Left lung (tissue), 10 donors: ENCODE measurements around the gene ENTPD6. TPM values are rescaled to one million over a fixed set of nuclear protein-coding genes. Genes with fewer than 3 reads are reported as not detected.

Experiments used
- ATAC-seq: fragments of 200-7000 bp; cut with Tn5 transposase; one replicate; pipeline ENCODE4 v1.9.1; 2020; ENCODE audit warnings: moderate library complexity
- DNase-seq, 4 donors: peaks; one replicate each; pipeline ENCODE4 v3.0.0-alpha.2; 2013 to 2020
- H3K27ac ChIP-seq, 2 donors: fragments of 200-600 bp; sonication (generic) in 1 of 2; one replicate each; pipeline versions ENCODE4 v1.5.0 to v1.8.0; 2020 to 2021
- H3K27me3 ChIP-seq, 2 donors: fragments of 200-600 bp; sonication (generic) in 1 of 2; one replicate each; pipeline versions ENCODE4 v1.5.0 to v1.8.0; 2020 to 2021
- H3K36me3 ChIP-seq, 2 donors: fragments of 200-600 bp; sonication (generic) in 1 of 2; one replicate each; pipeline versions ENCODE4 v1.5.0 to v1.8.0; 2020 to 2021
- H3K4me1 ChIP-seq, 2 donors: fragments of 200-600 bp; one replicate each; pipeline ENCODE4 v1.8.0; 2021
- H3K4me3 ChIP-seq, 2 donors: fragments of 200-600 bp; sonication (generic) in 1 of 2; one replicate each; pipeline versions ENCODE4 v1.5.0 to v1.8.0; 2020 to 2021; ENCODE audit warnings: mild to moderate bottlenecking in 1 of 2
- H3K9me3 ChIP-seq, 2 donors: fragments of 200-600 bp; sonication (generic) in 1 of 2; one replicate each; pipeline versions ENCODE4 v1.5.0 to v1.8.0; 2020 to 2021
- intact Hi-C, 2 donors: fragments of 100-400 bp; cut with DNase I; formaldehyde crosslinking; loops; one replicate each; pipeline versions ENCODE4 v1.11.2 to v1.14.2; 2022
- polyA plus RNA-seq, 6 donors: library from polyadenylated mRNA; unstranded; fragments of 120-200 nt; gene quantifications; one replicate each; pipeline ENCODE4 v1.2.1, GENCODE V29; 2013; ENCODE audit not compliant: insufficient read length in 6 of 6
- total RNA-seq, 2 donors: library from RNA; stranded (reverse); fragmentation: NEBNext Ultra II Directional; extraction: Animal tissue kit (Norgen Biotek cat#: 25700); gene quantifications; one replicate each; pipeline ENCODE4 v1.2.1, GENCODE V29; 2021
- TF ChIP-seq, protein P1 (sequence below), 2 donors: fragments of 200-600 bp; sonication (generic) in 1 of 2; IDR thresholded peaks; one replicate each; pipeline versions ENCODE4 v1.5.0 to v1.8.0; 2021; ENCODE audit warnings: antibody characterized with exemption in 2 of 2
- donor health status: DM: no; HTN: yes; CAD: no.
- donor health status: DM: no; HTN: no; CAD: no.

ENTPD6 gene
- total and polyA plus RNA-seq, 8 donors, result 40.2 to 76.3 (median 47.8) TPM

- intact Hi-C loops, result no loop called here
- no peaks in the 10 kb centered on the region for H3K27me3 ChIP-seq
- DNase-seq (no peak), ATAC-seq (peak; percentile 58)
- TF ChIP-seq, protein P1, sequence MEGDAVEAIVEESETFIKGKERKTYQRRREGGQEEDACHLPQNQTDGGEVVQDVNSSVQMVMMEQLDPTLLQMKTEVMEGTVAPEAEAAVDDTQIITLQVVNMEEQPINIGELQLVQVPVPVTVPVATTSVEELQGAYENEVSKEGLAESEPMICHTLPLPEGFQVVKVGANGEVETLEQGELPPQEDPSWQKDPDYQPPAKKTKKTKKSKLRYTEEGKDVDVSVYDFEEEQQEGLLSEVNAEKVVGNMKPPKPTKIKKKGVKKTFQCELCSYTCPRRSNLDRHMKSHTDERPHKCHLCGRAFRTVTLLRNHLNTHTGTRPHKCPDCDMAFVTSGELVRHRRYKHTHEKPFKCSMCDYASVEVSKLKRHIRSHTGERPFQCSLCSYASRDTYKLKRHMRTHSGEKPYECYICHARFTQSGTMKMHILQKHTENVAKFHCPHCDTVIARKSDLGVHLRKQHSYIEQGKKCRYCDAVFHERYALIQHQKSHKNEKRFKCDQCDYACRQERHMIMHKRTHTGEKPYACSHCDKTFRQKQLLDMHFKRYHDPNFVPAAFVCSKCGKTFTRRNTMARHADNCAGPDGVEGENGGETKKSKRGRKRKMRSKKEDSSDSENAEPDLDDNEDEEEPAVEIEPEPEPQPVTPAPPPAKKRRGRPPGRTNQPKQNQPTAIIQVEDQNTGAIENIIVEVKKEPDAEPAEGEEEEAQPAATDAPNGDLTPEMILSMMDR (IDR thresholded peaks at IDR 0.05), result no peak
- H3K4me3 ChIP-seq, result no peak overlapping the region
- H3K4me1 ChIP-seq, result peaks cover 10 to 16% of the 10 kb centered on the region in 2 donors
- peaks cover 0 to 66% of the 10 kb centered on the region in 2 donors for H3K36me3 ChIP-seq
- no peaks in the 10 kb centered on the region for H3K9me3 ChIP-seq
- H3K27ac ChIP-seq, result no peak overlapping the region
These were observed 27.7 kb downstream of the ENTPD6 start for GRCh38 chr20:25223179-25223661.

DNA sequence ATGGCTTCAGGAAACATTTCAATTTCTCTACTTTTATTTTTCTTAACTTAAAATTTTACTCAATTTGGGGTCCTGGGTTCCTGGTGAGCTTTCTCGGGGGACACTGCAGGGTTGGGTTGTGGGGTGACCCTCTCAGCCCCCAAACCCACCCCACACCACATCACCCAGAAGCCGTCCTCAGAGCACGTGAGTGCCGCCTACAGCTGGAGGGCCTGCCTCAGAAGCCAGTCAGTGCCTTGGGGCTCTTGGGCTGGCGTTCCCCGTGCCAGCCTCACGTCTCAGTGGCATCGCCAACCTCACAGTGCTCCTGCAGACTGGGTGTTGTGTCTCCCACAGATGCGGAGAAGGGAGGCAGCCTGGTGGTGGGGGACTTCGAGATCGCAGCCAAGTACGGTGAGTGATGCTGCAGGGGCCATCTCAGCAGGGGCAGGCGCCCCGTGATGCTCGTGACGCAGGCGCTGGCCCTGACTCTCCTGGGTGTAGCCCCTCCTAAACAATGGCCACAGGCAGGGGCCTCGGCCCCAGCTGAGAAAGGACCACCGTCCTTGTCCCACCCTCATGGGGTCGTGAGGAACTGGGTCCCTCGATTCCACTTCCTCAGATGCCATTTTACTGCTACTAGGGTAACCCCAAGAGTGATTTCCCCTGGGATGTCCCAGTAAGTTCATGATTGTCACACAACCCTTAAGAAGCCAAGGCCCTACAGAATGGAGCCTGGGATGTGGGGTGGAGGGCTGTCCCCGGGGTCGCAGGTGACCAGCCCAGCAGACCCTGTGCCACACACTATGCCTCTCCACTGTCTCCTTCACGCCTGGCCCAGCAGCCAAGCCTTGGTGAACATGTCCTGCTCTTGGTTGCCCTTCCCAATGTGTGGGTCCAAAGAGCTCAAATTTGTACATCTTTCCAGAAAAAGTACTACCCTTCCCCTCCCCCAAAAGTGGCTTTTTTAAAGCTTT lies 28.5 kb downstream of the ENTPD6 start:
- intact Hi-C loops, result no loop called here
- TF ChIP-seq, protein P1 (IDR thresholded peaks at IDR 0.05), result no peak
- DNase-seq, result no peak

DNA sequence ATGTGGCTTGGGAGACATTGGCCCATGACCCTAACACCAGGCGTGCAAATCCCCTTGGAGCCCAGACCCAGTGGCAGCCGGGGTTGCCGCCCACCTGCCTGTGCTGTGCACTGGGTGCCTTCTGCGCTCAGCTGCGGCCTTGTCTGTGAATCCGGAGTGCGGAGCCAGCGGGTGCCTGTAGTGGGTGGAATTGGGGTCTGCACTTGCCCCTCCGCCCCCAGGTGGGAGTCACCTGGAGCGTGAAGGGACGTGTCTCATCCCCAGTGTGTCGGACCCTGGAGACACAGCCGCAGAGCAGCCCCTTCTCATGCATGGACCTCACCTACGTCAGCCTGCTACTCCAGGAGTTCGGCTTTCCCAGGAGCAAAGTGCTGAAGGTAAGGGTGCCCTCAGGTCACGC lies 29.4 kb downstream of the ENTPD6 start:
- Histone ChIP-seq H3K4me3 (no peak overlapping the region), H3K27ac (no peak overlapping the region), H3K36me3 (peaks cover 0 to 48% of the 10 kb centered on the region in 2 donors), H3K9me3 (no peaks in the 10 kb centered on the region), H3K27me3 (no peaks in the 10 kb centered on the region), H3K4me1 (peaks cover 10 to 16% of the 10 kb centered on the region in 2 donors)
- DNase-seq, result no peak
- intact Hi-C loops, result no loop called here
- no peak for ATAC-seq
- TF ChIP-seq, protein P1 (IDR thresholded peaks at IDR 0.05), result no peak

More for the DNA sequence above, 28.5 kb downstream of the ENTPD6 start:
- H3K9me3 ChIP-seq, result no peaks in the 10 kb centered on the region
- H3K4me1 ChIP-seq, result peaks cover 10 to 16% of the 10 kb centered on the region in 2 donors
- no peak overlapping the region for H3K4me3 ChIP-seq
- peaks cover 0 to 57% of the 10 kb centered on the region in 2 donors for H3K36me3 ChIP-seq
- H3K27me3 ChIP-seq, result no peaks in the 10 kb centered on the region
- ATAC-seq, result no peak
- no peak overlapping the region for H3K27ac ChIP-seq

GRCh38 chr20:25225642-25226432 lies 30.3 kb downstream of the ENTPD6 start:
- ATAC-seq (no peak), DNase-seq (no peak)
- Histone ChIP-seq H3K4me3 (no peak overlapping the region), H3K27ac (no peak overlapping the region), H3K4me1 (peaks cover 10 to 16% of the 10 kb centered on the region in 2 donors), H3K9me3 (no peaks in the 10 kb centered on the region), H3K27me3 (no peaks in the 10 kb centered on the region), H3K36me3 (peaks cover 0 to 41% of the 10 kb centered on the region in 2 donors)
- TF ChIP-seq, protein P1 (IDR thresholded peaks at IDR 0.05), result no peak
- intact Hi-C loops, result no loop called here
